HG03139 (cell line): ENCODE measurements around the gene FCN3.
A peak's percentile ranks its signal among the peaks of the same experiment; 100 is the strongest.
"Not testable (repeated sequence)": the region's sequence is repeated elsewhere in the genome, so short reads cannot be mapped to it uniquely, and the experiment has no call there.

ENCODE experiments used
- ATAC-seq: cut with Tn5 transposase; IDR thresholded peaks from one replicate; pipeline ENCODE4 v1.9.1; 2021; ENCODE audit not compliant: unreplicated experiment

FCN3 gene

DNA sequence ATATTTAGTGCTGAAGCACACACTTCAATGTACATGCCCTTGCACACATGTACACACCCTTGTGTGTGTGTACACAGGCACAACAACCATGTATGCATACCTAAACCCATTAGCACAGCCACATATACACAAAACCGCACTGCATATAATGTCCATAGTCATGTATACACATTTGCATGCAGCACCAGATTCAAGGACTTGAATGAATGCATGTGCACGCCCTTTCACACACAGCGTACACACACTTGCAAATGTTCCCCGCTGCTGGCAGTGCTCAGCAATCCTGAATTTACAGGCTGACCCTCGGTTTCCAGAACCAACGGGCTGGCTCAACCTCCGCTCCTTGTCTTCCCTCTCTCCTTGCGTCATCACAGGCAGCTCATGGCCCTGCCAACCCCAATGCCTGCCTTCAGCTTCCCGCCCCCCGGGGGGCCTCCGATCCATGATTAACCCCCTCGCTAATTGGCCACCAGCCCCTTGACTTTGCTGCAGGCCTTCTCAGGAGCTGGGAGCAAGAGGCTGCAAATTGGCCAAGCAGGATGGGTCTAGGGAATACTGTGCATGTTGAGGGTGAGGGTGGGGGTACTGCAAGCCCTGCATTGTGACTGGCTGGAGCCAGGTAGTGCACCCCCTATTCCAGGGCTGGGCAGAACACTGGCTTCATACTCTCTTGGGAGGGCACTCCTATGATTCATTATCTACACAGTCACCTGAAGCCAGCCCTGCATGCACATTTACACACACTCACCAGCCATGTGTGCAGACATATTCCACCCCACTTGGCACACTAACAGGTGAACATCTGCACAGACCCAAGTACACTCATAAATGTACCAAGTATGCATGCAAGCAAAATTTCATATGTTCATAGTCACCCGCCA is 25.7 kb upstream of the FCN3 start:
- no peak for ATAC-seq

DNA sequence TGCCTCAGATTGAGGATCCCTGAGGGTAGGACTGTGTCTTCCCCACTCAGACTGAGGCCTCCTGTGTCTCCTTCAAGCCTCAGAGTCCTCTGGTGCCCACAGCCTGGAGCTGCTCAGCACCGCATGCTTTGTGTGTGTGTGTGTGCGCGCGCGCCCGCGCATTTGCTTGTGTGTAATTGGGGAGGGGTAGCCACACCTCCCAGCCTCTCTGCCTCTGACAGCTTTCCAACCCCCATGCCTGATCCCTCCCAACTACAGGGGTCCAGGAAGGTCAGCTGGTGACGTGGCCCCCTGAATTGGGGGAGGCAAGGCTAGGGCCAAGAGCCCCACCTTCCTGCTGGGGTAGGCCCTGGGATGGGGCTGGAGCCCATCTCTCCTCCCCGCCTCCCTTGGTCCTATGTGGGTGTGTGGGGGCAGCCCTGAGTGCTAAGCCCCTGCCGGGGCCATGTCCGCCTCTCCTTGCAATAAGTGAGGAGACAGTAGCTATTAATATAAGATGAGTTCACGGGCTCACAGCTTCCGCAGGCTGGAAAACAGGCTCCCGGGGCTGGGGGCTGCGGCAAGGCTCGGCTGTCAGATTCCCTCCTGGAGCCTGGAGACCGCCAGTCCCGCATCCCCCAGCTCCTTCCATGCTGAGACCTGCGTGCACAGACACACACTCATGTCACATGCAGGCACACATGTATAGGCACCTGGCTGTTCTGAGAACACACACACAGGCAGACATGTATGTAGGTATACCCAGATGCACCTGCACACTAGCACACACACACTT is 24.8 kb upstream of the FCN3 start:
- no peak for ATAC-seq

DNA sequence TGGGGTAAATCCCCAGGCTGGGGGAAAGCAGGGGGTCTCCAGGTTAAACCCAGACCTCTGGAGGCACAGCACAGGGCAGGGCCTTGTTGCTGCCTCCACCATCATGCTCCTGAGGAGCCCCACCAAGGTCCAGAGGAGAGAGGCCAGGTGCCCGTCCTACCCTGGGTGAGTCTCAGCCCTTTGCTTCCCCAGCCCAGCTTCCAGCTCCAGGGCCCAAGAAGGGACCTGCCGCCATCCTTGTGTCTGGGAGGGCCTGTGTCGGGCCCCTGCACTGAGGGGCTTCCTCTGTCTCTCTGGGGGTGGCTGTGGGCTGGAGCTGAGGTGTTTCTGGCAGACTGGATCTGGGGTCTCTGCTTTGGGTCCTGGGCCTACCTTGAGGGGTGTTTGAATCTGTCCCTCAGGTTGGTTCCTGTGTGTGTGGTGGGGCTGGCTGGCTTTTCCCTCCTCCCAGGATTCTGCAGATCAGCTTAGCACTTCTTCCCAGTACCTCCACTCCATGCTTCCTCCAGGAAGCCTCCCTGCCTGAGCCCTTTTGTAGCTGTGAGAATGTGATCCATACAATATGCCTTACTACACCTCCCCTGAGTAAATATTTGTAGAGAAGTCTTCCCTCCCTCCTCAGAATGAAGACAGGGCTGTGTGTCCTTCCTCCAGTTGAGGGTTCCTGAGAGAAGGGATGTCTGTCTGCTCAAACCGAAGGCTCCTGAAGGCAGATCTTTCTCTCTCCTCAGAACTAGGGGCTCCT is 24.0 kb upstream of the FCN3 start:
- no peak for ATAC-seq

DNA sequence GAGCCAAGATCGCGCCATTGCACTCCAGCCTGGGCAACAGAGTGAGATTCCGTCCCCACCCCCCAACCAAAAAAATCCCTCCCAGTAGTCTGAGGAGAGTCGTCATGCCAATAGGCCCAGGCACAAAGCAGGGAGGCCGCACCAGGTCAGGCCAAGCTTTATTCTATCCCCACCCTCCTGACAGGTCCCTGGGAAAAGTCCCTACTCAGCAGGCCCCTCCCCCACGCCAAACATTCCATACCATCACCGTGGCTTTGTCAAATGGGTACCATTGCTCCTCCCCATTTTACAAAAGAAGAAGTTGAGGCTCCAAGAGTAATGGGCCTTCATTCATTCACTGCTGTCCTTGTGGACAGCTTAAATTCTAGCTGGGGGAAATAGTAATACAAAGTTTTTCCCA is 23.1 kb upstream of the FCN3 start:
- ATAC-seq, result no peak

DNA sequence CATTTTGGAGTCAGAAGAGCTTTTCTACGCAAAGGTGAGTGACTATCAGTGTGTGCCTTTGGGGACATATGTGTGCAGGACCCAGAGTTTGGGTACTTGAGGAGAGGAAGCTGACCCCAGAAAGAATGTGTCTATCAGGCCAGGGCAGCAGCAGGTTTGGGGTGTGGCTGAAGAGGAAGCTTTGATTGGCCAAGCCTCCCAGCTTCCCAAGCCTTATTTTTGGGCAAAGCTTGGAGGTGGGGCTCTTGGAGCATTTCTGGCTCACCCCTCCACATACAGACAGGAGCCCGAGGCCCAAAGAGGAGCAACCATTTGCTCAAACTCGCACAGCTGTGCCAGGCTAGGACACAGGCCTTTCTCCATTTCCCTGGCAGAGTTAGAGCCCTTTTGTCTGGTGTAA is 22.5 kb upstream of the FCN3 start:
- ATAC-seq, result no peak

DNA sequence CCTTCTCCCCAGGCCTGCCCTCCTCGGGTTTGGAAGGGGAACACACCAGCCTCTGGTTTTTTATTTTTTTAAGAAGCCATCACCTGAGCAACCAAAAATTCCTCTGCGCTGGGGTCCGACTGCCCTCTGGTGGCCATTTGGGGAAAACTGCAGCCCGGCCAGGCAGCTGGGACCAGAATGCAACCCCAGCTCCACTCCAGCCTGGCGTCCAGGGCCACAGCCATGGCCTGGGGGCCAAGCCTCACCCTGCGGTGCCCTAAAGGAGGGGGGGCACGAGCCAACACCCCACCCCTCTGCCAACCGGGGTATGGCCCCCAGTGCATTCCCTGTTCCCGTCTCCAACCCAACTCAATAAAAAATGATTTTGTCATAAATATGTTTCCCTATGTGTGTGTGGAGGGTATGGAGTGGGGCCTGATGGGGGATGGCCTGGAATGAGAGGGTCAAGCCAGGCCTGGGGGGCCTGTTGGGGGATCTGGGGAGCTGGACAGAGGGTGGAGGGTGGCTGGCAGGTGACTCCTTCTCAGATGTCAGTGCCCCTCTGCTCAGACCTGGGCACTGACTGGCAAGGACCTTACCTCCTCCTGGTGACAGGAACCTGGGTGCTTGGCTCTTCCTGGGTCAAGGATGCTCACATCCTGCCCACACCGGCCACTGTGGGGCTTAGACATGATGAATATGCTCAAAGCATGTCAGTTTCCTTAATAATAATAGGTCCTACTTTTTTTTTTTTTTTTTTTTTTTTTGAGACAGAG is 21.0 kb upstream of the FCN3 start:
- no peak for ATAC-seq

DNA sequence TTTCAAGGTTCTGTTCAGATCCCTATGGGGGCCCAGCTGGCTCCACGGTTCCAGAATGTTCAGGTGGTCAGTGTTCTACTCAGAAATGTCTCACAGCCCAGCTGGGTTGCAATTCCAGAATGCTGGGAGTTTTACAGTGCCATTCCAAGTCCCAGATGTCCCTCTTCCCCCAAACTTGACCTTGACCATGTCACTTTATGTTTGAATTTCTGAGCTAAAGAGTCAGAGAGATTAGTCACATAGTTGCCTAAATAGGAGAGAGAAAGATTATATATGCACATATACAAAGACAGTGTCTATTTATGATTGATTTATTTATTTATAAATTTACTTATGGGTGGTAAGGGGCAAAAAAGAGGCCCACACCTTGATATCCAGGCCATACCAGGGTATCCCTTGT is 20.3 kb upstream of the FCN3 start:
- no peak for ATAC-seq

DNA sequence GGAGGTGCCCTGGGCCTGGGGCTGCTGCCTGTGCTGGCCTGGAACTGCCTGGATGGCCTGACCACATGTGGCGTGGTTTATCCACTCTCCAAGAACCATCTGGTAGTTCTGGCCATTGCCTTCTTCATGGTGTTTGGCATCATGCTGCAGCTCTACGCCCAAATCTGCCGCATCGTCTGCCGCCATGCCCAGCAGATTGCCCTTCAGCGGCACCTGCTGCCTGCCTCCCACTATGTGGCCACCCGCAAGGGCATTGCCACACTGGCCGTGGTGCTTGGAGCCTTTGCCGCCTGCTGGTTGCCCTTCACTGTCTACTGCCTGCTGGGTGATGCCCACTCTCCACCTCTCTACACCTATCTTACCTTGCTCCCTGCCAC is 19.6 kb upstream of the FCN3 start:
- ATAC-seq, result no peak

DNA sequence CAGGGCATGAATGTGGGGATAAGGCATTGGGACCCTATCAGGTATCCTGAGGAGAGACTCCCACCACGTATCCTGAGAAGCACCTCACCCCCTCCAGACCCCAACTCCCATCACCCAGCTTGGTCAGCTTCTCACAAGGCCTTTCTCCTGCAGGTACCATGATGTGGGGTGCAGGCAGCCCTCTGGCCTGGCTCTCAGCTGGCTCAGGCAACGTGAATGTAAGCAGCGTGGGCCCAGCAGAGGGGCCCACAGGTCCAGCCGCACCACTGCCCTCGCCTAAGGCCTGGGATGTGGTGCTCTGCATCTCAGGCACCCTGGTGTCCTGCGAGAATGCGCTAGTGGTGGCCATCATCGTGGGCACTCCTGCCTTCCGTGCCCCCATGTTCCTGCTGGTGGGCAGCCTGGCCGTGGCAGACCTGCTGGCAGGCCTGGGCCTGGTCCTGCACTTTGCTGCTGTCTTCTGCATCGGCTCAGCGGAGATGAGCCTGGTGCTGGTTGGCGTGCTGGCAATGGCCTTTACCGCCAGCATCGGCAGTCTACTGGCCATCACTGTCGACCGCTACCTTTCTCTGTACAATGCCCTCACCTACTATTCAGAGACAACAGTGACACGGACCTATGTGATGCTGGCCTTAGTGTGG is 19.1 kb upstream of the FCN3 start:
- ATAC-seq, result no peak

DNA sequence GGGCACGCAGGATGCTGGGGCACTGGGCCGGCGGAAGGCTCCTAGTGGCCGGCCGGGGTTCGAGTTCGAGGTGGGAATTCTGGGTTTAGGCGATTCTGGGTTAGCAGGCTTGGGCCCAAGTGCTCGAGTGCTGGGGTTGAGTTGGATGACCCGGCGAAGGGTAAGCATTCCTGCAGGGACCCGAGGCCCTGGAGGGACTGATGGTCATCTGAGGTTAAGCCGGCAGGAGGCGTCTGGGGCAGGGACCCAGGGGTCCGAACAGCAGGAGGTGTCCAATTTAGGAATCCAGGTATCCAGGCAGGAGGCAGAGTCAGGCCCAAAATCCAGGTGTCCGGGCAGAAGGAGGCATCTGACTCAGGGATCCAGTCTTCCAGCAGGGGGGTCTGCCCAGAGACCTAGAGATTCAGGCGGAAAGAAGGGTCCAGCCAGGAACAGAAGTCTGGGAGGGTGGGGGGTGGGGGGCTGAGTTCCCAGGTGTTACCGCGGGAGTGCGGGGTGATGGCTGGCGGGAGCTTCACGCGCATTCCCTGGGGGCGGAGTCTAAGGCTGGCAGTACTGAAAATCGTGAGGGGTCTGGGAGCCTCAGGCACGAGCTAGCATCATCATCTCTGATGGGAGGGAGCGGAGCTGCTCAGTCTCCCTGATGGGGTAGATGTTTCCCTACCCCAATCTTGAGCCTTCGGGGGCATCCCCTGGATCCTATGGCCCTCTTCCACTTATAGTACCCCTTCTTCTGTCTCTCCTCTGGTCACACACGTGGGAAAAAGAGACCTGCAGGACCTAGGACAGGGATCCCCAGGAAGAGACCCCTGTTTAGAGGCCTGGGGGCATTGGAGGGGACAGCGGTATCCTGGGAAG is 18.4 kb upstream of the FCN3 start:
- ATAC-seq, result no peak

DNA sequence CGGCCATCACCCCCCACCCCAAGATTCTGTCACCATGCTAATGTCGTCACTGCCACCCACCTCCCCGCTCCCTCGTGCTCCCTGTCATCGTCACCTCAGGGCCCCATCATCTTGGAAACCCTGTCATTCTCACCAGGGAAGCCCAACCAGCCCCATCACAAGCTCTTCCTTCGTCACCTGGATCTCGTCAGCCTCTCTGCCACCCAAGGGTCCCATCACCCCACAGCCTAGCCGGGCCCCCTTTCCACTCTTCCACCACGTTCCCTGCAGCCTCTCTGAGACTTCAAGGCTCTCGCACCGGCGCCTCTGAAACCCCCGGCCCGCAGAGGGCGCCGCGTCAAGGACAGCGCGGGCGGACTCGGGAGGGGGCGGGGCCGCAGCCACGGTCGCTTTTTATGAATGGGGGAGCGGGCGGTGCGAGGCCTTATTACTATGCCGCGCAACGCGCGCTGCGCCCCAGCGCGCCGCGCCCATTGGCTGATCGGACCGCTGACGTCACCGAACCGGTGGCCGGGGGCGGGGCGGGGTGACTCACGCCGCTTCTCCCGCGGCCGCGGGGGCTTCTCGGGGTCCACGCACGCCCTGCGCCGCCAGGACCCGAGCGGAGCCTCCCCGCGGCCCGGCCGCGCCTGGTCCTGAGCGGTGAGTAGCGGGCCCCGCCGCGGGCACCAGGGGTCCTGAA is 17.6 kb upstream of the FCN3 start, which contains the start of gene GPR3:
GPR3 (plus strand) TSS at position 527 of the 682 bp plus-strand sequence. CDS start 1,177 bp downstream, outside the sequence.
- ATAC-seq, result peak; percentile 54

DNA sequence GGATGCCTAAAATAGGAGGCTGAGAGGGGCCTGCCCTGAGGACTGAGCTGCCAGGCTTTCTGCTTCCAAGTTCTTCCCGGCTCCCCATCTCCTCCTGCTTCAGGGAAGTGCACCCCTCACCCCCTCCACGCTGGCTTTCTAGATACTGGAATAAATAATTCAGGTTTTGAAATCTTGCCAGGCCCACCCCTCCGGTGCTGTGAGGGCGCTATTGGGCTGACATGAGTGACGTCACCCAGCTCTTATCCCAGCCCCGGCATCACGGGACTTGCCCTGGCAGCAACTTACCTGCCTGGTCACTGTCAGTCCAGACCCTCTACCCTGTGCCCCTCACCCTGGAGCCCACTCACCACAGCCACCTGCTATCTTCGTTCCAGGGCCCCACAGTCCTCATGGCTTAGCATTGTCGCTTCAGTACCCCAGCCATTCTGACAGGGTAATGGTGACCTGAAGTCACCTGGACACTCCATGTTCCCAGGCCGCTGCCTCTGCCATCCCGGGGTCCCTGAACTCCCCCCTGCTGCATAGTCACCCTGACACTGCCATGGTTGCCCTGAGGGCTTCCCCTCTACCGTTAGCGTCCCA is 17.0 kb upstream of the FCN3 start:
- ATAC-seq, result no peak

DNA sequence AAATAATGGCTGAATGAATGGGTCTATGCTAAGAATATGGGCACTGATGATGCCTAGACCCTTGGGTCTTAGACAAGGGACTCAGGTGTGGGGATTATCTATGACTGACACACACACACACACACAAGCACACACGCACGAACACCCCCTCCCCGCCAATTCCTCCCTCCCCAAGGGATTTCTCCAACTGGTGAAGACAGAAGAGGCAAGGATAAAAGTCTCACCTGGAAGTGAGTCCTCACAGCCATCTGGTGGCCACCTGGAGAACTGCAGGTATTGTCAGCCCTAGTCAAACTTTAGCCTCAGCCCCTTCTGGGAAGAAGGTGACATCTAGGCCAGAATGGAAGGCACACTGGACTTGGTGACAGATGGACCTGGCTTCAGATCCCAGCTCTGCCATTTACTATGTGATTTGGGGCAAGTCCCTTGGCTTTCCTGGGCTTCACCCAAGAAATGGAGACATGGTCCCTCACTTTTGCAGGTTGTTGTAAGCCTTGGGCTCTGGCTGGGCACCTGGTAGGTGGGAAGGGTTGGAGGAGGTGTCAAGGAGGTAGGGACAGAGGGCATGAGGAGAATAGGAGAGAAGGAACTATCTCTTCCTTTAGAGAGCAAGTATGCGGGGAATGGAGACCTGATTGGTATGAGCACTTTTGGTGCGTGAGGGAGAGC is 13.8 kb upstream of the FCN3 start:
- no peak for ATAC-seq

DNA sequence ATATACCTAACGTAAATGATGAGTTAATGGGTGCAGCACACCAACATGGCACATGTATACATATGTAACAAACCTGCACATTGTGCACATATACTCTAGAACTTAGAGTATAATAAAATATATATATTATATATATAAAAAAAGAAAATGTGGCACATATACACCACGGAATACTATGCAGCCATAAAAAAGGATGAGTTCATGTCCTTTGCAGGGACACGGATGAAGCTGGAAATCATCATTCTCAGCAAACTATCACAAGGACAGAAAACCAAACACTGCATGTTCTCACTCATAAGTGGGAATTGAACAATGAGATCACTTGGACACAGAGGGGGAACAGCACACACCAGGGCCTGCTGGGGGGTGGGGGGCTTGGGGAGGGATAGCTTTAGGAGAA is 10.2 kb upstream of the FCN3 start:
- not testable (repeated sequence) for ATAC-seq

DNA sequence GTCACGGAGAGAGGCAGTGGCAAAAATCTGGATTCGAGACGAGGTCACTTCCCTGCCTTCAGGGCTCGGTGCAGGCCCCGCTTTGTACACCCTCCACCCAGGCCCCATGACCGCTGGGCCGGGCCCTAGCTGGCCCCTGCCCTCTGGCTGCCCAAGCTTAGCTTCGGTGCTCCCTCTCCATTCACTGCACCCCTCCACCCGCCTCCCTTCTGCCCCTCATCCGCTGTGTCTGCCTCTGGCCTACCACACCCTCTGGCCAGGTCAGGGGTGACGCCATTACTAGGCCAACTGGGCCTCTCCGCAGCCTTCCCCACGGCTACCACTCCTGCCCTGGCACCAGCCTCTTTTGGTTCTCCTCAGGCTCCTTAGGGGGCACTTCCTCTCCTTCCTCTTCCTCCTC is 9.0 kb upstream of the FCN3 start:
- ATAC-seq, result no peak

DNA sequence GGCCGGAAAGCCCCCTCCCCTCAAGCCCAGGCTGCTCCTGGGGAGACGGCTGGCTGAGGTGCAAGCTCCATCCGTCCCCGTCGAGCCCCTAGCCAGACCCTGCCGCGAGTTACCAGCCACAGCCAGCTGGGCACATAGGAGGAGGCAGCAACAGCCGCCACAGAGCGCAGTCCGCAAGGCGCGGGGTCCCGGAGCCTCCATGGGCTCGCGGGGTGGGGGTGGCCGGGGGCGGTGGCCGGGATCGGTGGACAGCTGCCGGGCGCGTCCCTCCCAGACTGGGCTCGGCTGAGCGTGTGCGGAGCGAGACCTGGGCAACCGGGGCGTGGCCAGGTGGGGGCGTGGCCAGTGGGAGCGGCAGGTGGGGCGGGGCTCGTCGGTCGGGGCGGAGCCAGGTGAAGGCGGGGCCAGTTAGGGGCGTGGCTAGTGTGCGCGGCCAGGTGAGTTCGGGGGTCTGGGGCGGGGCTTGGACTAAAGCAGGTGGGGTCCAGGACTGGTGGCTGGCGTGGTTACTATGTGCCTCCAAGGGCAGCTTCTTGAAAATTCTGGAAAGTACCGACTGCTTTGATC is 8.5 kb upstream of the FCN3 start, which contains the start of gene CD164L2:
CD164L2 (minus strand) TSS at position 295 of the 567 bp plus-strand sequence; CDS start at position 201, 94 bp downstream.
- no peak for ATAC-seq

DNA sequence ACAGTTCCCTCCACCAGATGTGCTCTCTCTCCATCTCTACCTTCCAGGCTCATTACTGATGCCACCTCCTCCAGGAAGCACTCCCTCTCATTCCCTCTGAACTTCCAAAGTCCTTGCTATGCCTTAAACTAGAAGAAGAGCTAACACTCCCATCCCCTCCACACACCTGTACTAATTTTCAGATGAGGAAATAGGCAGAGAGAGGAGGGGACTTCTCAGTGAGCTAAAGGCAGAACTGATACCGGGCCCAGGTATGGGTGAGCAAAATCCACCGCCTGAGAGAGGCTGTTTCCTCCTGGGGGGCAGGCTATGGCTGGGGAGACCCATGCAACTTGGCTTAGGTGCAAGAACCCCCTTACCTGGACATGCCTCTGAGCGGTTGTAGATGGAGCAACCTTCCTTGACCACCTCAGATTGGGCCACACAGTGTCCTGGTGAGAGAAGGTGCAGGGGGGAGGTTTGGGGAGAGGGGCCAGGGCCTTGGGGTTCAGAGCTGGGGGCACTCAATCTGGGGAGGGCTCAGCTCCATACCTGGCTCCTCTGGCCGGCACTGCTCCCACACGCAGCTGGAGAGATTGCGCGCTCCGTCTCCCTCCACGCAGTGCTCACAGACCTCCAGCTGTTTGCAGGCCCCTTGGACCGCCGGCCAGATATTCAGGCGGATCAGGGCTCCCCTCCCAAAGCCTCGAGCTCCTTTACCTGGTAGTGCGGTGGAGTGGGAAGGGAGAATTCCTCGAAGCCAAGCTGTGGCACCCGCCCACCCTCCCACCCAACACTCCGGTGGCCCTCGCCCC is 7.5 kb upstream of the FCN3 start:
- no peak for ATAC-seq
